IPS-18a (cell line): Measurements from ENCODE around the gene CYP20A1.
"Not testable (repeated sequence)": the region's sequence is repeated elsewhere in the genome, so short reads cannot be mapped to it uniquely, and the experiment has no call there.

ENCODE experiments used
- H3K27ac ChIP-seq: one replicate; pipeline ENCODE4 v1.5.1; 2013; ENCODE audit warnings: low read length
- H3K27me3 ChIP-seq: one replicate; pipeline ENCODE4 v1.6.1; 2013; ENCODE audit warnings: mild to moderate bottlenecking, low read length; ENCODE audit not compliant: control insufficient read depth, insufficient read depth
- H3K36me3 ChIP-seq: one replicate; pipeline ENCODE4 v1.6.1; 2013; ENCODE audit warnings: low read depth, low read length; ENCODE audit not compliant: control insufficient read depth
- H3K4me1 ChIP-seq: one replicate; pipeline ENCODE4 v1.6.1; 2013; ENCODE audit warnings: low read depth, low read length; ENCODE audit not compliant: control insufficient read depth
- H3K4me3 ChIP-seq: one replicate; pipeline ENCODE4 v1.5.1; 2013; ENCODE audit warnings: low read length
- H3K9ac ChIP-seq: one replicate; pipeline ENCODE4 v1.6.1; 2013; ENCODE audit warnings: mild to moderate bottlenecking, low read length, moderate library complexity
- H3K9me3 ChIP-seq: one replicate; pipeline ENCODE4 v1.6.1; 2013; ENCODE audit warnings: low read depth, low read length; ENCODE audit not compliant: control insufficient read depth

Gene CYP20A1

GRCh38 chr2:203341741-203342310 lies 103.0 kb downstream of the CYP20A1 start:
- Histone ChIP-seq H3K27me3 (no peaks in the 10 kb centered on the region), H3K4me1 (peaks cover 12% of the 10 kb centered on the region), H3K9me3 (no peaks in the 10 kb centered on the region), H3K4me3 (no peak overlapping the region), H3K9ac (no peak overlapping the region), H3K36me3 (peaks cover 9% of the 10 kb centered on the region), H3K27ac (no peak overlapping the region)

DNA sequence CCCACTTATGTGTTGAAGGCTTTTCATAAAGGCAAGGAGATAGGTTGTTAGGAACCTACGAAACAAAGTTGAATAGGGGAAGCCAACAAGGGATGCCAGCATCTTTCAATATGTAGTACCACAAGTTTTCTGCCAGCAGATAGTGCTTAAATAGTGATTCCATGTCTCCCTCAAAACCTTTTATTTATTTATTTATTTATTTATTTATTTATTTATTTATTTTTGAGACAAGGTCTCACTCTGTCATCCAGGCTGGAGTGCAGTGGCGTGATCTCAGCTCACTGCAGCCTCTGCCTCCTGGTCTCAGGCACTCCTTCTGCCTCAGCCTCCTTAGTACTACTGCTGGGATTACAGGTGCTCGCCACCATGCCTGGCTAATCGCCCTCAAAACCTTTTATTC lies 103.6 kb downstream of the CYP20A1 start:
- not testable (repeated sequence) for H3K27me3 ChIP-seq, H3K4me3 ChIP-seq, H3K36me3 ChIP-seq

GRCh38 chr2:203344667-203345066 lies 105.8 kb downstream of the CYP20A1 start:
- peaks cover 9% of the 10 kb centered on the region for H3K36me3 ChIP-seq
- H3K9me3 ChIP-seq = no peaks in the 10 kb centered on the region
- peaks cover 12% of the 10 kb centered on the region for H3K4me1 ChIP-seq
- H3K9ac ChIP-seq = no peak overlapping the region
- H3K27me3 ChIP-seq = no peaks in the 10 kb centered on the region
- H3K4me3 ChIP-seq = no peak overlapping the region
- H3K27ac ChIP-seq = no peak overlapping the region

More for the DNA sequence above, 103.6 kb downstream of the CYP20A1 start:
- not testable (repeated sequence) for H3K9me3 ChIP-seq, H3K27ac ChIP-seq, H3K9ac ChIP-seq
- peaks cover 12% of the 10 kb centered on the region for H3K4me1 ChIP-seq

GRCh38 chr2:203346612-203347011 lies 107.8 kb downstream of the CYP20A1 start:
- H3K9ac ChIP-seq = no peak overlapping the region
- H3K36me3 ChIP-seq = peaks cover 9% of the 10 kb centered on the region
- no peaks in the 10 kb centered on the region for H3K9me3 ChIP-seq
- no peak overlapping the region for H3K4me3 ChIP-seq
- no peaks in the 10 kb centered on the region for H3K27me3 ChIP-seq
- no peaks in the 10 kb centered on the region for H3K4me1 ChIP-seq
- no peak overlapping the region for H3K27ac ChIP-seq

GRCh38 chr2:203347375-203347774 lies 108.6 kb downstream of the CYP20A1 start:
- no peak overlapping the region for H3K4me3 ChIP-seq
- H3K4me1 ChIP-seq = no peaks in the 10 kb centered on the region
- H3K9ac ChIP-seq = no peak overlapping the region
- no peaks in the 10 kb centered on the region for H3K9me3 ChIP-seq
- H3K27me3 ChIP-seq = no peaks in the 10 kb centered on the region
- peaks cover 9% of the 10 kb centered on the region for H3K36me3 ChIP-seq
- no peak overlapping the region for H3K27ac ChIP-seq

DNA sequence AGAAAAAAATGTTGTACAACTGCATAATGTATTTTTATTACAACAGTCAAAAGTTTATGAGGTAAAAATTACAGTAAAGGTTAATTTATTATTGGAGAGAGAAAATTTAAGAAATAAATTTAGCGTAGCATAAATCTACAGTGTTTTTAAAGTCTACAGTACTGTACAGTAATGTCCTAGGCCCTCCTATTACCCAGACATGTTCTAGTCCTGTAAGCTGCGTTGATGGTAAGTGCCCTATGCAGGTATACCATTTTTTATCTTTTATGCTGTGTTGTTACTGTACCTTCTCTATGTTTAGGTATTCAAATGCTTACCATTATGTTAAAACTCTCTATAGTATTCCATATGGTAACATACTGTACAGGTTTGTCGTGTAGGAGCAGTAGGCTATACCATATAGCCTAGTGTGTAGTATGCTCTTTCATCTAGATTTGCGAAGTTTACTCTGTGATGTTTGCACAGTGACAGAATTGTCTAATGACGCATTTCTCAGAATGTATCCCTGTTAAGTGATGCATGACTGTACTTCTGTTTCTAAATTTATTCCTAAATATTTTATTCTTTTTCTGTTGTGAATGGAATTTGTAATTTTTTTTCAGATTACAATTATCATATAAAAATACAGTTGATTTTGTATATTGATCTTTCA lies 113.9 kb downstream of the CYP20A1 start:
- no peaks in the 10 kb centered on the region for H3K27me3 ChIP-seq
- no peak overlapping the region for H3K4me3 ChIP-seq
- H3K9ac ChIP-seq = no peak overlapping the region
- H3K4me1 ChIP-seq = no peaks in the 10 kb centered on the region
- H3K9me3 ChIP-seq = no peaks in the 10 kb centered on the region
- no peaks in the 10 kb centered on the region for H3K36me3 ChIP-seq
- H3K27ac ChIP-seq = no peak overlapping the region

DNA sequence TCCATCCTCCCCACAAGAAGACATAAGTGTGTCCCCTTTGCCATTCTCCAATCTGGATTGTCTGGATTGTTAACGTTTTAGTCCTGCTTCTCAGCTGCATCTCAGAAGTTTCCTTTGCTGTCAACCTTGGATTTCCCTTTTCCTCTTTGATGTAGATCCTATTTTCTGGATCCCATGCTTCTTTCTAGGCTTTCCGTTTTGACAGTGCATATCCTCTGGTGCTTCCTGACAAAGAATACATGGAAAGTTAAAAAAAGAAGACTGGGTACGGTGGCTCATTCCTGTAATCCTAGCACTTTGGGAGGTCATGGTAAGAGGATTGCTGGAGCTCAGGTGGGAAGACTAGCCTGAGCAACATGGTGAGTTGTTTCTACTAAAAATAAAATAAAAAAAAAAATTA lies 116.1 kb downstream of the CYP20A1 start:
- Histone ChIP-seq H3K9ac (no peak overlapping the region), H3K9me3 (no peaks in the 10 kb centered on the region), H3K4me3 (no peak overlapping the region), H3K27me3 (no peaks in the 10 kb centered on the region), H3K27ac (no peak overlapping the region), H3K36me3 (no peaks in the 10 kb centered on the region), H3K4me1 (no peaks in the 10 kb centered on the region)
